Spleen (tissue), 7 donors: ENCODE data around the gene IL12RB2.

ENCODE experiments used
- POLR2A ChIP-seq, 3 donors: fragments of 450-650 bp; IDR thresholded peaks; one replicate each; pipeline ENCODE4 v1.5.1; 2017; ENCODE audit warnings: antibody characterized with exemption in 3 of 3, mild to moderate bottlenecking in 1 of 3
- TF ChIP-seq, protein P1 (sequence below), 11 experiments: fragments of 200-600 bp in 7 of 11; fragments of 450-650 bp in 4 of 11; sonication (generic) in 4 of 11; IDR thresholded peaks in 8 of 11; conservative IDR thresholded peaks in 3 of 11; 1 replicate in 7 of 11; 2 replicates in 4 of 11; pipeline versions ENCODE4 v1.4.0 to v1.8.0; 2016 to 2021; ENCODE audit warnings: antibody characterized with exemption in 11 of 11, inconsistent platforms in 4 of 11, mild to moderate bottlenecking in 1 of 11
- donor health status: DM: no; HTN: no; CAD: no; lungs with moderate emphysema.
- donor health status: DM: no; HTN: no; CAD: no.
- donor health status: DM: no; HTN: no; CAD: no.

DNA sequence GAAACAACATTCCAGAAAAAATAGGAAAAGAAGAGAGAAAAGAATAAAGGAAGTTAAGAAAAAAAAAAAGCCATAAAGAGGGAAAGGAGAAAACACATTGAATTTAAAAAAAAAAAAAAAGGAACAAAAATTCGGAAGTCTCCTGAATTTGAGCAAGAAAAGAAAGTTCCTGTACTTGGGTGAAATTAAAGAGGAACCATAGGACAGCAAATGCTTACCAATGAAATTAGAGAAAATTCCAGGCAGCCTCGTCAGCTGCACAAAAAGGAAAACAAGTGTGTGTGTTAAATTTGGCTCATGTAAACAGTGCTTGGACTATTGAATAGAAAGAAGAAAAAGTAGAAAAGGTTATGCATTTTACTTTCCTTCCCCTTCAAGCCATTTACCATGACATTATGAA lies 4.9 kb downstream of the IL12RB2 start:
- TF ChIP-seq, protein P1, sequence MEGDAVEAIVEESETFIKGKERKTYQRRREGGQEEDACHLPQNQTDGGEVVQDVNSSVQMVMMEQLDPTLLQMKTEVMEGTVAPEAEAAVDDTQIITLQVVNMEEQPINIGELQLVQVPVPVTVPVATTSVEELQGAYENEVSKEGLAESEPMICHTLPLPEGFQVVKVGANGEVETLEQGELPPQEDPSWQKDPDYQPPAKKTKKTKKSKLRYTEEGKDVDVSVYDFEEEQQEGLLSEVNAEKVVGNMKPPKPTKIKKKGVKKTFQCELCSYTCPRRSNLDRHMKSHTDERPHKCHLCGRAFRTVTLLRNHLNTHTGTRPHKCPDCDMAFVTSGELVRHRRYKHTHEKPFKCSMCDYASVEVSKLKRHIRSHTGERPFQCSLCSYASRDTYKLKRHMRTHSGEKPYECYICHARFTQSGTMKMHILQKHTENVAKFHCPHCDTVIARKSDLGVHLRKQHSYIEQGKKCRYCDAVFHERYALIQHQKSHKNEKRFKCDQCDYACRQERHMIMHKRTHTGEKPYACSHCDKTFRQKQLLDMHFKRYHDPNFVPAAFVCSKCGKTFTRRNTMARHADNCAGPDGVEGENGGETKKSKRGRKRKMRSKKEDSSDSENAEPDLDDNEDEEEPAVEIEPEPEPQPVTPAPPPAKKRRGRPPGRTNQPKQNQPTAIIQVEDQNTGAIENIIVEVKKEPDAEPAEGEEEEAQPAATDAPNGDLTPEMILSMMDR (IDR thresholded peaks at IDR 0.05 in 8 of 11, conservative IDR thresholded peaks at IDR 0.05 in 3 of 11): no peak
- no peak for TF ChIP-seq POLR2A (IDR thresholded peaks at IDR 0.05)
